IMR-90 (cell line): ENCODE results near the gene KLHL14. TPM values are rescaled to one million over a fixed set of nuclear protein-coding genes. Genes with fewer than 3 reads are reported as not detected.

Experiments used
- ATAC-seq: fragments of 200-7000 bp; cut with Tn5 transposase; 2 replicates; pipeline ENCODE4 v1.9.1; 2020; ENCODE audit warnings: low read depth, mild to moderate bottlenecking, moderate library complexity
- BruUV-seq: library from RNA; stranded (reverse); fragments of 400-500 nt; replicated peaks from 2 replicates; lab custom pipeline; 2021; lab: Mats Ljungman, UMichigan
- CTCF ChIA-PET: fragments of 300-600 bp; formaldehyde crosslinking; extraction: SDS; loops from one replicate; lab custom pipeline; 2021; ENCODE audit warnings: antibody characterized with exemption; lab: Yijun Ruan, JAX
- POLR2A ChIA-PET: fragments of 300-600 bp; sonication (Branson Sonifier 250); formaldehyde crosslinking; loops from one replicate; lab custom pipeline; 2022; ENCODE audit warnings: antibody characterized with exemption; ENCODE audit not compliant: unreplicated experiment; lab: Charles Lee
- DNase-seq: peaks from one replicate; pipeline ENCODE4 v3.0.0; 2013
- H2AFZ ChIP-seq: replicated peaks from 2 replicates; pipeline ENCODE3; 2013; ENCODE audit warnings: low read length, mild to moderate bottlenecking; ENCODE audit not compliant: poor library complexity
- H2AK5ac ChIP-seq: 2 replicates; pipeline ENCODE4 v1.6.1; 2013; ENCODE audit warnings: low read depth, low read length, inconsistent platforms
- H2AK9ac ChIP-seq: replicated peaks from 2 replicates; pipeline ENCODE3; 2013; ENCODE audit warnings: mild to moderate bottlenecking, low read depth, low read length, moderate library complexity; ENCODE audit not compliant: poor library complexity
- H2BK120ac ChIP-seq: 2 replicates; pipeline ENCODE4 v1.6.1; 2013; ENCODE audit warnings: low read depth, low read length, inconsistent platforms
- H2BK15ac ChIP-seq: 3 replicates; pipeline ENCODE4 v1.6.1; 2013; ENCODE audit warnings: low read depth, low read length, inconsistent platforms
- H2BK20ac ChIP-seq: 2 replicates; pipeline ENCODE4 v1.6.1; 2013; ENCODE audit warnings: low read depth, mild to moderate bottlenecking, inconsistent platforms, low read length, moderate library complexity
- H2BK5ac ChIP-seq: 2 replicates; pipeline ENCODE4 v1.6.1; 2013; ENCODE audit warnings: mild to moderate bottlenecking, low read depth, low read length, inconsistent platforms; ENCODE audit not compliant: poor library complexity, severe bottlenecking
- H3K14ac ChIP-seq: replicated peaks from 2 replicates; pipeline ENCODE4 v1.6.1; 2013; ENCODE audit warnings: low read depth, low read length, inconsistent platforms
- H3K18ac ChIP-seq: 2 replicates; pipeline ENCODE4 v1.6.1; 2013; ENCODE audit warnings: low read depth, low read length, control low read depth
- H3K23ac ChIP-seq: 2 replicates; pipeline ENCODE4 v1.6.1; 2013; ENCODE audit warnings: low read depth, low read length, inconsistent platforms
- H3K27ac ChIP-seq: 2 replicates; pipeline ENCODE4 v1.5.1; 2013; ENCODE audit warnings: mild to moderate bottlenecking, control low read depth, low read length; ENCODE audit not compliant: insufficient read depth
- H3K27me3 ChIP-seq: 2 replicates; pipeline ENCODE4 v1.6.1; 2013; ENCODE audit warnings: low read length; ENCODE audit not compliant: control insufficient read depth, insufficient read depth
- H3K36me3 ChIP-seq: 2 replicates; pipeline ENCODE4 v1.6.1; 2013; ENCODE audit warnings: low read length, mixed read lengths; ENCODE audit not compliant: control insufficient read depth, insufficient read depth
- H3K4ac ChIP-seq: 2 replicates; pipeline ENCODE4 v1.6.1; 2013; ENCODE audit warnings: low read depth, low read length, inconsistent platforms
- H3K4me1 ChIP-seq: 2 replicates; pipeline ENCODE4 v1.6.1; 2013; ENCODE audit warnings: low read length, mixed read lengths; ENCODE audit not compliant: control insufficient read depth, insufficient read depth
- H3K4me2 ChIP-seq: 2 replicates; pipeline ENCODE4 v1.6.1; 2013; ENCODE audit warnings: low read depth, mild to moderate bottlenecking, control low read depth, low read length, moderate library complexity
- H3K4me3 ChIP-seq: 2 replicates; pipeline ENCODE4 v1.5.1; 2013; ENCODE audit warnings: low read depth, mild to moderate bottlenecking, control low read depth, low read length, moderate library complexity; ENCODE audit not compliant: insufficient read depth
- H3K56ac ChIP-seq: 2 replicates; pipeline ENCODE4 v1.6.1; 2013; ENCODE audit warnings: low read length, inconsistent platforms; ENCODE audit not compliant: insufficient read depth; ENCODE audit errors: extremely low read depth
- H3K79me1 ChIP-seq, 2 experiments: 2 replicates each; pipeline ENCODE4 v1.6.1; 2013; ENCODE audit warnings: low read length in 2 of 2, inconsistent platforms in 1 of 2, low read depth in 1 of 2
- H3K9ac ChIP-seq: 2 replicates; pipeline ENCODE4 v1.6.1; 2013; ENCODE audit warnings: low read depth, low read length, control low read depth
- H3K9me1 ChIP-seq: 2 replicates; pipeline ENCODE4 v1.6.1; 2013; ENCODE audit warnings: low read length, inconsistent platforms; ENCODE audit not compliant: insufficient read depth
- H3K9me3 ChIP-seq: 2 replicates; pipeline ENCODE4 v1.6.1; 2013; ENCODE audit warnings: low read length; ENCODE audit not compliant: control insufficient read depth, insufficient read depth
- H4K20me1 ChIP-seq: 2 replicates; pipeline ENCODE4 v1.6.1; 2013; ENCODE audit warnings: low read length, inconsistent platforms; ENCODE audit not compliant: insufficient read depth
- H4K5ac ChIP-seq: 2 replicates; pipeline ENCODE4 v1.6.1; 2013; ENCODE audit warnings: mild to moderate bottlenecking, low read depth, low read length, control low read depth
- H4K8ac ChIP-seq, 2 experiments: 2 replicates each; pipeline ENCODE4 v1.6.1; 2013; ENCODE audit warnings: low read depth in 2 of 2, low read length in 2 of 2, control low read depth in 1 of 2, inconsistent platforms in 1 of 2
- H4K91ac ChIP-seq: 2 replicates; pipeline ENCODE4 v1.6.1; 2013; ENCODE audit warnings: low read depth, low read length, inconsistent platforms; ENCODE audit not compliant: insufficient read depth
- BHLHE40 ChIP-seq: fragments of 150-350 bp; IDR thresholded peaks from 2 replicates; pipeline ENCODE4 v1.6.1; 2016; ENCODE audit warnings: mild to moderate bottlenecking, low read depth, low read length
- CEBPB ChIP-seq: IDR thresholded peaks from 2 replicates; pipeline ENCODE4 v1.6.1; 2012; ENCODE audit warnings: low read depth, low read length, improper control_type of control experiment
- CHD1 ChIP-seq: IDR thresholded peaks from 2 replicates; pipeline ENCODE4 v1.6.1; 2012; ENCODE audit warnings: low read depth, low read length, improper control_type of control experiment
- ELK1 ChIP-seq: fragments of 150-350 bp; IDR thresholded peaks from 2 replicates; pipeline ENCODE4 v1.6.1; 2016; ENCODE audit warnings: low read depth, mild to moderate bottlenecking, low read length, moderate library complexity, borderline replicate concordance
- FOS ChIP-seq: fragments of 150-350 bp; IDR thresholded peaks from 2 replicates; pipeline ENCODE4 v1.6.1; 2016; ENCODE audit warnings: low read depth, low read length
- MAFK ChIP-seq: IDR thresholded peaks from 2 replicates; pipeline ENCODE4 v1.6.1; 2012; ENCODE audit warnings: low read depth, low read length, improper control_type of control experiment
- MAZ ChIP-seq: IDR thresholded peaks from 2 replicates; pipeline ENCODE4 v1.6.1; 2012; ENCODE audit warnings: low read depth, mild to moderate bottlenecking, low read length, improper control_type of control experiment, moderate library complexity, borderline replicate concordance
- MXI1 ChIP-seq: IDR thresholded peaks from 2 replicates; pipeline ENCODE4 v1.6.1; 2012; ENCODE audit warnings: low read depth, mild to moderate bottlenecking, low read length, moderate library complexity, borderline replicate concordance
- NFE2L2 ChIP-seq: fragments of 150-350 bp; IDR thresholded peaks from 2 replicates; pipeline ENCODE4 v1.6.1; 2016; ENCODE audit warnings: low read depth, mild to moderate bottlenecking, low read length
- POLR2A ChIP-seq: IDR thresholded peaks from 2 replicates; pipeline ENCODE4 v1.6.1; 2012; ENCODE audit warnings: mild to moderate bottlenecking, low read depth, low read length
- RFX5 ChIP-seq: IDR thresholded peaks from 2 replicates; pipeline ENCODE4 v1.8.0; 2012; ENCODE audit warnings: low read depth, mild to moderate bottlenecking, low read length, moderate library complexity
- SMC3 ChIP-seq: fragments of 150-350 bp; IDR thresholded peaks from 2 replicates; pipeline ENCODE4 v1.6.1; 2016; ENCODE audit warnings: low read depth, mild to moderate bottlenecking, antibody characterized with exemption, low read length, moderate library complexity
- USF2 ChIP-seq: fragments of 150-350 bp; IDR thresholded peaks from 2 replicates; pipeline ENCODE4 v1.6.1; 2017; ENCODE audit warnings: mild to moderate bottlenecking, antibody characterized with exemption, low read length, low read depth
- WGBS, 2 experiments: methylation state at CpG; one replicate each; pipeline versions ENCODE4 v1.1.5 to v1.1.7; 2013; ENCODE audit warnings: missing lambda C conversion rate in 2 of 2; ENCODE audit not compliant: insufficient read length in 1 of 2; ENCODE audit errors: extremely low coverage in 2 of 2; 5-methylcytosine and 5-hydroxymethylcytosine counted together
- dilution Hi-C: fragments of 300-500 bp; cut with HindIII; formaldehyde crosslinking; loops from one replicate; pipeline ENCODE4 v1.14.3; 2018; ENCODE audit warnings: low sequenced_read_pairs; ENCODE audit not compliant: unreplicated experiment
- in situ Hi-C: fragments of 300-500 bp; cut with MboI; formaldehyde crosslinking; loops from 3 replicates; pipeline ENCODE4 v1.14.3; 2019; ENCODE audit warnings: low sequenced_read_pairs, inconsistent platforms, mixed read lengths
- intact Hi-C: fragments of 100-400 bp; cut with micrococcal nuclease; formaldehyde crosslinking; loops from 2 replicates; pipeline ENCODE4 v1.10.0; 2022
- polyA plus RNA-seq, 3 experiments: library from polyadenylated mRNA; depleted of rRNA; stranded (reverse); fragments of >200 nt; gene quantifications; 2 replicates each; pipeline ENCODE4 v1.2.3, GENCODE V29; 2012; ENCODE audit warnings: low replicate concordance in 1 of 3
- total RNA-seq: library from RNA; depleted of rRNA; stranded (reverse); fragments of >200 nt; gene quantifications from 2 replicates; pipeline ENCODE4 v1.2.3, GENCODE V29; 2012

Gene KLHL14
- total and polyA plus RNA-seq, 2 of the 4 experiments (the other 2 are of a cell fraction): not detected

GRCh38 chr18:32749809-32750208 is 23.0 kb downstream of the KLHL14 start:
- Histone ChIP-seq H4K8ac (no peak overlapping the region), H4K20me1 (no peaks in the 10 kb centered on the region), H3K23ac (no peak overlapping the region), H3K14ac (no peak overlapping the region), H3K4me3 (no peak overlapping the region), H2AK9ac (no peak overlapping the region), H3K56ac (no peak overlapping the region), H3K36me3 (no peaks in the 10 kb centered on the region), H2BK20ac (no peak overlapping the region), H3K18ac (no peak overlapping the region), H3K9me1 (no peaks in the 10 kb centered on the region), H3K9ac (no peak overlapping the region), H3K9me3 (no peaks in the 10 kb centered on the region), H2BK5ac (no peak overlapping the region), H2BK15ac (no peak overlapping the region), H3K27ac (no peak overlapping the region), H3K27me3 (no peaks in the 10 kb centered on the region), H3K4ac (no peak overlapping the region), H2AK5ac (no peak overlapping the region), H4K91ac (no peak overlapping the region), H3K79me1 (no peaks in the 10 kb centered on the region), H4K5ac (no peak overlapping the region), H3K4me1 (no peaks in the 10 kb centered on the region), H3K4me2 (no peak overlapping the region), H2BK120ac (no peak overlapping the region), H2AFZ (no peak overlapping the region)
- no TSS peak for BruUV-seq
- DNase-seq (no peak), ATAC-seq (no peak)
- intact Hi-C loops (no loop called here), in situ Hi-C loops (no loop called here), dilution Hi-C loops (no loop called here)
- ChIA-PET CTCF (no interaction called here), POLR2A (no interaction called here)
- no CpG with 5 or more reads among the region's 4 CpGs for WGBS, 2 experiments
- TF ChIP-seq CHD1: no peak
- no peak for TF ChIP-seq NFE2L2
- TF ChIP-seq BHLHE40: no peak
- TF ChIP-seq MAFK: no peak
- no peak for TF ChIP-seq FOS
- no peak for TF ChIP-seq USF2
- no peak for TF ChIP-seq POLR2A
- TF ChIP-seq MXI1: no peak
- TF ChIP-seq RFX5: no peak
- no peak for TF ChIP-seq SMC3
- no peak for TF ChIP-seq CEBPB
- no peak for TF ChIP-seq MAZ
- no peak for TF ChIP-seq ELK1
